Measurements from ENCODE around the gene AGMO. TPM values are rescaled to one million over a fixed set of nuclear protein-coding genes. Genes with fewer than 3 reads are reported as not detected.

The AGMO gene
- total and polyA plus RNA-seq, 2 of the 8 experiments (the other 6 are each of a cell fraction or from before 2014, with no cell fraction given): 0.22 to 0.45 TPM

DNA sequence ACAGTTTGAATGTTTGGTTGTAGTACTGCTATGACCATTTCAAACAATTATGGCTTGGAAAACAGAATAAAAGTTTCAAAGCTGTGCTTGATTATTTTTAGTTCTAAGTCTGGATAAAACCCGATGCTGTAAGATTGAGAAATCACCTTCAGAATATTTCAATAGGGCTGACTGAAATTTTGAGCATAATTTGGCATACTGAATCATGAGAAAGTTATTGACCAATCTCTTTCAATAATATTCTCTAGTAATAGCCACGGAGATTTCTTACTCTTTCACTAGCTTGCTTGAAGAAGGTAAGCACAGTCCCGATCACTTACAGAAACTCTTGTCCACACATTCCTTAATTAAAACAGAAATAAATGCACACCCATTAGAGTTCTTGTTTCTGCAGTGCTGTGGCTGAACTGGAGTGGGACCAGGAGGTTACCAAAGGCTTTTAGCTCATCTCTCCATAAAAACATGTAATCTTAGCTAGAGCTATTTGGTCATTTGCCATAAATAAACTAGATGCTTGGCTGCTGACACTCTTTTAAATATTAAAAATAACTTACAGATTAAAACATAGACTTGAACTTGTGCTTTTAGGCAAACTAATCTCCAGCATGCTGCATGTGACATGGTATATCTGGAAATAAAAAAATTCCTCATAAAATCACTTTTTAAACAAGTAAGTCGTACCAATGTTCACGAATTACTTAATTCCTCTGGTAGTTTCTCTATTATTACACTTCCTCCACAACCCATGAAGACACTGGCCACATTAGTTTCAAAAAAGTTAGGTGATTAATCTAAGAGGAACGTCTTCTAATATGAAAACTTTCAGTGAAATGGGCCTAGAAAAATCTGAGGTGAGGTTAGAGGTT, 97.8 kb downstream of the AGMO start:
- Histone ChIP-seq H3K27ac (ENCODE audit: low read depth, low read length) (no peak overlapping the region), H3K23me2 (ENCODE audit: low read depth, low read length) (no peaks in the 10 kb centered on the region), H4K91ac (replicated peaks; ENCODE audit: insufficient read length, low read length) (no peak overlapping the region), H2BK20ac (ENCODE audit: low read length) (no peak overlapping the region), H3K18ac (ENCODE audit: extremely low read depth, low read length) (no peak overlapping the region), H2BK5ac (ENCODE audit: low read depth, low read length) (no peak overlapping the region), H3K79me2 (ENCODE audit: control insufficient read depth in 1 of 2, insufficient read depth in 2 of 2, low read length in 2 of 2) (no peaks in the 10 kb centered on the region), H3K23ac (ENCODE audit: insufficient read length) (no peak overlapping the region), H3K4me3 (ENCODE audit: extremely low read depth in 1 of 4, insufficient read depth in 2 of 4, low read depth in 3 of 4, low read length in 4 of 4) (no peak overlapping the region), H3K79me1 (ENCODE audit: low read depth, low read length) (no peaks in the 10 kb centered on the region), H2AK5ac (ENCODE audit: low read depth, low read length) (no peak overlapping the region), H4K20me1 (replicated peaks in 1 of 2; ENCODE audit: control insufficient read depth in 1 of 2, insufficient read depth in 2 of 2, low read length in 2 of 2) (no peaks in the 10 kb centered on the region), H2BK120ac (replicated peaks; ENCODE audit: low read depth, low read length) (no peak overlapping the region), H4K8ac (ENCODE audit: extremely low read depth, insufficient read depth, low read length) (no peak overlapping the region), H4K5ac (ENCODE audit: insufficient read length, low read depth, low read length) (no peak overlapping the region), H2BK12ac (ENCODE audit: low read depth, low read length) (no peak overlapping the region), H3K14ac (ENCODE audit: insufficient read length) (no peak overlapping the region), H3K4ac (replicated peaks; ENCODE audit: insufficient read length, low read depth, low read length) (no peak overlapping the region), H3K56ac (replicated peaks; ENCODE audit: insufficient read length, low read depth, low read length) (no peak overlapping the region), H2BK15ac (ENCODE audit: low read length) (no peak overlapping the region), H3K9me3 (ENCODE audit: insufficient read depth in 2 of 2, low read depth in 1 of 2, low read length in 1 of 2) (no peaks in the 10 kb centered on the region), H3K36me3 (ENCODE audit: control insufficient read depth in 2 of 4, insufficient read depth in 4 of 4, low read length in 3 of 4) (no peaks in the 10 kb centered on the region), H3K27me3 (replicated peaks in 1 of 4; ENCODE audit: control insufficient read depth in 3 of 4, extremely low read depth in 1 of 4, insufficient read depth in 3 of 4, low read length in 3 of 4) (no peaks in the 10 kb centered on the region), H3K4me2 (ENCODE audit: insufficient read depth in 1 of 2, low read depth in 2 of 2, low read length in 2 of 2) (no peak overlapping the region), H3K4me1 (replicated peaks in 1 of 4; ENCODE audit: control insufficient read depth in 3 of 4, insufficient read depth in 4 of 4, low read length in 3 of 4) (no peaks in the 10 kb centered on the region), H3K9ac (replicated peaks in 1 of 4; ENCODE audit: extremely low read depth in 1 of 4, low read depth in 3 of 4, low read length in 3 of 4) (no peak overlapping the region), H2AFZ (ENCODE audit: low read length) (no peak overlapping the region)
- no peak for TF ChIP-seq SIN3A (conservative IDR thresholded peaks at IDR 0.05 in 1 of 2, IDR thresholded peaks at IDR 0.05 in 1 of 2; ENCODE audit: low read depth in 1 of 2, low read length in 2 of 2)
- TF ChIP-seq JUN (IDR thresholded peaks at IDR 0.05; ENCODE audit: low read depth, low read length): no peak
- no peak for TF ChIP-seq GTF2F1 (IDR thresholded peaks at IDR 0.05; ENCODE audit: borderline replicate concordance, low read depth, low read length)
- TF ChIP-seq ZNF274 (IDR thresholded peaks at IDR 0.05; ENCODE audit: borderline replicate concordance, extremely low read depth, low read length): no peak
- TF ChIP-seq TAF1 (IDR thresholded peaks at IDR 0.05; ENCODE audit: low read depth, low read length): no peak
- TF ChIP-seq USF2 (IDR thresholded peaks at IDR 0.05; ENCODE audit: low read length): no peak
- no peak for TF ChIP-seq JUND (IDR thresholded peaks at IDR 0.05; ENCODE audit: low read length)
- no peak for TF ChIP-seq RFX5 (IDR thresholded peaks at IDR 0.05; ENCODE audit: borderline replicate concordance, low read depth, low read length)
- no peak for TF ChIP-seq EZH2 (IDR thresholded peaks at IDR 0.05; ENCODE audit: low read depth, low read length, severe bottlenecking)
- TF ChIP-seq KDM1A (IDR thresholded peaks at IDR 0.05; ENCODE audit: borderline replicate concordance, low read length): no peak
- no peak for TF ChIP-seq SUZ12 (IDR thresholded peaks at IDR 0.05; ENCODE audit: low read length)
- no peak for TF ChIP-seq MAFK (IDR thresholded peaks at IDR 0.05; ENCODE audit: low read depth, low read length)
- DNase-seq (ENCODE audit: low read depth in 1 of 2, low spot score in 2 of 2) (no peak), FAIRE-seq (no peak)
- 92% methylated on average over 6 of the region's 6 CpGs; no CpG with 5 or more reads in 1 of the 2 experiments for WGBS, 2 experiments (ENCODE audit: extremely low coverage in 1 of 2, insufficient coverage in 1 of 2, insufficient read length in 1 of 2, insufficient replicate concordance in 2 of 2, low coverage in 1 of 2, low lambda C conversion rate in 2 of 2, missing lambda C conversion rate in 1 of 2)
- POLR2A ChIA-PET (ENCODE audit: partially characterized antibody): no interaction called here
- CTCF ChIA-PET (ENCODE audit: partially characterized antibody): no interaction called here
